Duodenal mucosa (tissue), 2 donors: ENCODE data around the gene IL23A.

ENCODE experiments used
- H3K27ac ChIP-seq: one replicate; pipeline ENCODE4 v1.7.0; 2013; ENCODE audit warnings: low read depth, low read length
- H3K27me3 ChIP-seq, 2 donors: one replicate each; pipeline ENCODE4 v1.7.0; 2013; ENCODE audit warnings: low read length in 2 of 2, control low read depth in 1 of 2; ENCODE audit not compliant: insufficient read depth in 2 of 2, control insufficient read depth in 1 of 2
- H3K36me3 ChIP-seq, 2 donors: one replicate each; pipeline ENCODE4 v1.7.0; 2013; ENCODE audit warnings: low read length in 2 of 2, control low read depth in 1 of 2; ENCODE audit not compliant: insufficient read depth in 2 of 2, control insufficient read depth in 1 of 2
- H3K4me1 ChIP-seq, 2 donors: one replicate each; pipeline ENCODE4 v1.7.0; 2013; ENCODE audit warnings: low read length in 2 of 2, control low read depth in 1 of 2; ENCODE audit not compliant: insufficient read depth in 2 of 2, control insufficient read depth in 1 of 2
- H3K4me3 ChIP-seq, 2 donors: one replicate each; pipeline ENCODE4 v1.7.0; 2013; ENCODE audit warnings: low read length in 2 of 2, low read depth in 1 of 2
- H3K9ac ChIP-seq, 2 donors: one replicate each; pipeline ENCODE4 v1.7.0; 2013; ENCODE audit warnings: low read length in 2 of 2, low read depth in 1 of 2
- H3K9me3 ChIP-seq, 2 donors: one replicate each; pipeline ENCODE4 v1.7.0; 2013; ENCODE audit warnings: low read length in 2 of 2, control low read depth in 1 of 2; ENCODE audit not compliant: control insufficient read depth in 1 of 2

IL23A gene

GRCh38 chr12:56377310-56377988, 38.8 kb downstream of the IL23A start:
- Histone ChIP-seq H3K9ac (no peak overlapping the region), H3K27ac (no peak overlapping the region), H3K9me3 (no peaks in the 10 kb centered on the region), H3K4me3 (no peak overlapping the region), H3K27me3 (no peaks in the 10 kb centered on the region), H3K36me3 (no peaks in the 10 kb centered on the region), H3K4me1 (no peaks in the 10 kb centered on the region)

- Histone ChIP-seq H3K9me3 (no peaks in the 10 kb centered on the region), H3K27ac (no peak overlapping the region), H3K4me1 (no peaks in the 10 kb centered on the region), H3K9ac (no peak overlapping the region), H3K27me3 (no peaks in the 10 kb centered on the region), H3K4me3 (no peak overlapping the region), H3K36me3 (no peaks in the 10 kb centered on the region)
These were observed 39.3 kb downstream of the IL23A start for GRCh38 chr12:56377989-56378316.

- Histone ChIP-seq H3K9me3 (no peaks in the 10 kb centered on the region), H3K4me3 (no peak overlapping the region), H3K4me1 (no peaks in the 10 kb centered on the region), H3K27ac (no peak overlapping the region), H3K9ac (no peak overlapping the region), H3K27me3 (no peaks in the 10 kb centered on the region), H3K36me3 (no peaks in the 10 kb centered on the region)
These were observed 43.9 kb downstream of the IL23A start for GRCh38 chr12:56382611-56383010.

GRCh38 chr12:56385873-56386272, 47.2 kb downstream of the IL23A start:
- no peak overlapping the region for H3K9ac ChIP-seq
- no peaks in the 10 kb centered on the region for H3K27me3 ChIP-seq
- H3K27ac ChIP-seq: no peak overlapping the region
- peaks cover 4 to 5% of the 10 kb centered on the region in 2 donors for H3K4me1 ChIP-seq
- no peak overlapping the region for H3K4me3 ChIP-seq
- no peaks in the 10 kb centered on the region for H3K9me3 ChIP-seq
- H3K36me3 ChIP-seq: no peaks in the 10 kb centered on the region

GRCh38 chr12:56387152-56387736, 48.6 kb downstream of the IL23A start:
- H3K36me3 ChIP-seq: no peaks in the 10 kb centered on the region
- no peak overlapping the region for H3K27ac ChIP-seq
- no peak overlapping the region for H3K9ac ChIP-seq

GRCh38 chr12:56389412-56389811, 50.7 kb downstream of the IL23A start:
- Histone ChIP-seq H3K27ac (no peak overlapping the region), H3K9me3 (no peaks in the 10 kb centered on the region), H3K4me1 (peaks cover 4 to 5% of the 10 kb centered on the region in 2 donors)

More at GRCh38 chr12:56387152-56387736, 48.6 kb downstream of the IL23A start:
- Histone ChIP-seq H3K4me1 (peaks cover 4 to 5% of the 10 kb centered on the region in 2 donors), H3K4me3 (no peak overlapping the region), H3K27me3 (no peaks in the 10 kb centered on the region), H3K9me3 (no peaks in the 10 kb centered on the region)

More at GRCh38 chr12:56389412-56389811, 50.7 kb downstream of the IL23A start:
- Histone ChIP-seq H3K4me3 (no peak overlapping the region), H3K27me3 (no peaks in the 10 kb centered on the region), H3K9ac (no peak overlapping the region), H3K36me3 (no peaks in the 10 kb centered on the region)
